Stomach (tissue), 9 donors: ENCODE data around the gene GPC4. TPM values are rescaled to one million over a fixed set of nuclear protein-coding genes. Genes with fewer than 3 reads are reported as not detected.

ENCODE experiments used
- DNase-seq, 2 donors: peaks; one replicate each; pipeline versions ENCODE4 v3.0.0 to v3.0.0-alpha.2; 2013 to 2019
- H3K27ac ChIP-seq, 5 donors: fragments of 200-600 bp in 4 of 5; sonication (generic) in 4 of 5; one replicate each; pipeline ENCODE4 v1.5.1; 2013 to 2019; ENCODE audit warnings: mild to moderate bottlenecking in 1 of 5, moderate library complexity in 1 of 5
- H3K27me3 ChIP-seq, 3 donors: fragments of 200-600 bp; sonication (generic); one replicate each; pipeline ENCODE4 v1.5.1; 2017 to 2019; ENCODE audit warnings: mixed run types in 1 of 3
- H3K36me3 ChIP-seq, 4 donors: fragments of 200-600 bp; sonication (generic); 1 replicate in 3 of 4; 2 replicates in 1 of 4; pipeline ENCODE4 v1.5.1; 2016 to 2019
- H3K4me1 ChIP-seq, 4 donors: fragments of 200-600 bp; sonication (generic); one replicate each; pipeline ENCODE4 v1.5.1; 2016 to 2019
- H3K4me3 ChIP-seq, 4 donors: fragments of 200-600 bp; sonication (generic) in 3 of 4; one replicate each; pipeline ENCODE4 v1.5.1; 2016 to 2019; ENCODE audit warnings: mild to moderate bottlenecking in 1 of 4
- H3K9me3 ChIP-seq, 4 donors: fragments of 200-600 bp; sonication (generic); one replicate each; pipeline ENCODE4 v1.5.1; 2016 to 2019
- CTCF ChIP-seq, 7 experiments: fragments of 450-650 bp in 4 of 7; fragments of 200-600 bp in 3 of 7; sonication (generic) in 3 of 7; IDR thresholded peaks; one replicate each; pipeline ENCODE4 v1.5.1; 2016 to 2019; ENCODE audit warnings: antibody characterized with exemption in 7 of 7, control low read depth in 2 of 7, mild to moderate bottlenecking in 1 of 7
- EP300 ChIP-seq: sonication (generic); formaldehyde crosslinking; IDR thresholded peaks from one replicate; pipeline ENCODE4 v1.6.1; 2017; ENCODE audit warnings: antibody characterized with exemption
- POLR2A ChIP-seq, 4 donors: fragments of 450-650 bp; IDR thresholded peaks; one replicate each; pipeline ENCODE4 v1.6.1; 2016; ENCODE audit warnings: antibody characterized with exemption in 4 of 4, control low read depth in 2 of 4, mild to moderate bottlenecking in 1 of 4, moderate library complexity in 1 of 4
- POLR2AphosphoS5 ChIP-seq, 3 donors: sonication (generic); formaldehyde crosslinking; IDR thresholded peaks; one replicate each; pipeline ENCODE4 v1.6.1; 2016; ENCODE audit warnings: antibody characterized with exemption in 3 of 3
- WGBS, 5 donors: extraction: QIAGEN DNeasy Blood & Tissue Kit in 3 of 5; methylation state at CpG; one replicate each; pipeline versions ENCODE4 v1.1.5 to v1.1.7; 2013 to 2018; 5-methylcytosine and 5-hydroxymethylcytosine counted together
- intact Hi-C: fragments of 100-400 bp; cut with DNase I; formaldehyde crosslinking; loops from one replicate; pipeline ENCODE4 v1.15.1; 2023; ENCODE audit warnings: low total_unique reads
- polyA plus RNA-seq, 3 donors: library from polyadenylated mRNA; stranded (reverse); fragments of 200-250 nt; gene quantifications; one replicate each; pipeline ENCODE4 v1.2.3, GENCODE V29; 2013
- total RNA-seq, 5 donors: library from RNA; depleted of rRNA; stranded (reverse); fragments of >200 nt; gene quantifications; one replicate each; pipeline versions ENCODE4 v1.1.0 to v1.2.3, GENCODE V29; 2014 to 2016
- donor health status: healthy with polysubstance abuse.
- donor health status: Bipolar disorder and iron deficiency.
- donor health status: healthy.

GPC4 gene
- total and polyA plus RNA-seq, 8 donors, result 3.5 to 32.1 (median 14.7) TPM

- Histone ChIP-seq H3K36me3 (no peaks in the 10 kb centered on the region), H3K4me3 (no peak overlapping the region), H3K27ac (no peak overlapping the region), H3K9me3 (no peaks in the 10 kb centered on the region), H3K27me3 (peaks cover 0 to 6% (median 0%) of the 10 kb centered on the region in 3 donors), H3K4me1 (peaks cover 0 to 27% (median 16%) of the 10 kb centered on the region in 4 donors)
- TF ChIP-seq EP300 (no peak), CTCF (IDR thresholded peaks at IDR 0.05) (no peak), POLR2A (IDR thresholded peaks at IDR 0.05) (no peak), POLR2AphosphoS5 (IDR thresholded peaks at IDR 0.05) (no peak)
- DNase-seq, result no peak
- WGBS, 5 donors, result 72 to 83% (median 77%) methylated on average over 10 of the region's 10 CpGs
- intact Hi-C loops, result no loop called here
These were observed 34.3 kb downstream of the GPC4 start for GRCh38 chrX:133380711-133381619.

GRCh38 chrX:133376422-133376821, 38.9 kb downstream of the GPC4 start:
- Histone ChIP-seq H3K9me3 (no peaks in the 10 kb centered on the region), H3K36me3 (no peaks in the 10 kb centered on the region), H3K27ac (no peak overlapping the region), H3K4me3 (no peak overlapping the region), H3K27me3 (peaks cover 0 to 6% (median 0%) of the 10 kb centered on the region in 3 donors), H3K4me1 (peaks cover 0 to 28% (median 10%) of the 10 kb centered on the region in 4 donors)
- WGBS, 5 donors, result 65 to 88% (median 72%) methylated on average over 3 of the region's 3 CpGs
- no peak for DNase-seq
- intact Hi-C loops, result no loop called here
- no peak for TF ChIP-seq EP300
- no peak for TF ChIP-seq CTCF (IDR thresholded peaks at IDR 0.05)
- TF ChIP-seq POLR2A (IDR thresholded peaks at IDR 0.05), result no peak
- no peak for TF ChIP-seq POLR2AphosphoS5 (IDR thresholded peaks at IDR 0.05)

- peak; percentile 40 to 41 for DNase-seq
- H3K27ac ChIP-seq, result peak overlapping the region in 3 of 5 donors; percentile 17 to 43 (median 21)
These were observed 39.5 kb downstream of the GPC4 start for GRCh38 chrX:133375615-133376340.

GRCh38 chrX:133374874-133375387, 40.4 kb downstream of the GPC4 start:
- H3K4me1 ChIP-seq, result peaks cover 0 to 28% (median 10%) of the 10 kb centered on the region in 4 donors
- peaks cover 0 to 6% (median 0%) of the 10 kb centered on the region in 3 donors for H3K27me3 ChIP-seq
- peak overlapping the region in 1 of 5 donors; percentile 7 for H3K27ac ChIP-seq
- intact Hi-C loops, result no loop called here
- H3K36me3 ChIP-seq, result no peaks in the 10 kb centered on the region
- no peak overlapping the region for H3K4me3 ChIP-seq
- H3K9me3 ChIP-seq, result no peaks in the 10 kb centered on the region
- 32 to 64% (median 41%) methylated on average over 2 of the region's 2 CpGs for WGBS, 5 donors
- TF ChIP-seq EP300 (no peak), POLR2A (IDR thresholded peaks at IDR 0.05) (no peak), CTCF (IDR thresholded peaks at IDR 0.05) (no peak), POLR2AphosphoS5 (IDR thresholded peaks at IDR 0.05) (no peak)
- no peak for DNase-seq

More at GRCh38 chrX:133375615-133376340, 39.5 kb downstream of the GPC4 start:
- Histone ChIP-seq H3K9me3 (no peaks in the 10 kb centered on the region), H3K27me3 (peaks cover 0 to 6% (median 0%) of the 10 kb centered on the region in 3 donors), H3K4me1 (peaks cover 0 to 28% (median 10%) of the 10 kb centered on the region in 4 donors), H3K36me3 (no peaks in the 10 kb centered on the region), H3K4me3 (no peak overlapping the region)
- WGBS, 5 donors, result 15 to 45% (median 24%) methylated on average over 6 to 7 of the region's 7 CpGs
- TF ChIP-seq POLR2AphosphoS5 (IDR thresholded peaks at IDR 0.05), result no peak
- no peak for TF ChIP-seq EP300
- intact Hi-C loops, result no loop called here
